Gastroesophageal sphincter (tissue), 3 donors: Measurements from ENCODE around the gene SERINC2.

Source experiments
- CTCF ChIP-seq, 4 experiments: fragments of 200-600 bp in 2 of 4; fragments of 450-650 bp in 2 of 4; sonication (generic) in 1 of 4; IDR thresholded peaks; one replicate each; pipeline ENCODE4 v1.5.1; 2017 to 2019; ENCODE audit warnings: antibody characterized with exemption in 4 of 4, mild to moderate bottlenecking in 2 of 4, moderate library complexity in 2 of 4
- POLR2AphosphoS5 ChIP-seq: sonication (generic); formaldehyde crosslinking; IDR thresholded peaks from one replicate; pipeline ENCODE4 v1.6.1; 2017; ENCODE audit warnings: antibody characterized with exemption

- no peak for TF ChIP-seq POLR2AphosphoS5
- no peak for TF ChIP-seq CTCF (IDR thresholded peaks at IDR 0.05)
Measured at GRCh38 chr1:31372751-31373055, 40.3 kb upstream of the SERINC2 start.
